ENCODE measurements around the gene RPS6KB2.

- no peak for TF ChIP-seq TAF1 (IDR thresholded peaks at IDR 0.05; ENCODE audit: low read depth)
- TF ChIP-seq, protein P1, sequence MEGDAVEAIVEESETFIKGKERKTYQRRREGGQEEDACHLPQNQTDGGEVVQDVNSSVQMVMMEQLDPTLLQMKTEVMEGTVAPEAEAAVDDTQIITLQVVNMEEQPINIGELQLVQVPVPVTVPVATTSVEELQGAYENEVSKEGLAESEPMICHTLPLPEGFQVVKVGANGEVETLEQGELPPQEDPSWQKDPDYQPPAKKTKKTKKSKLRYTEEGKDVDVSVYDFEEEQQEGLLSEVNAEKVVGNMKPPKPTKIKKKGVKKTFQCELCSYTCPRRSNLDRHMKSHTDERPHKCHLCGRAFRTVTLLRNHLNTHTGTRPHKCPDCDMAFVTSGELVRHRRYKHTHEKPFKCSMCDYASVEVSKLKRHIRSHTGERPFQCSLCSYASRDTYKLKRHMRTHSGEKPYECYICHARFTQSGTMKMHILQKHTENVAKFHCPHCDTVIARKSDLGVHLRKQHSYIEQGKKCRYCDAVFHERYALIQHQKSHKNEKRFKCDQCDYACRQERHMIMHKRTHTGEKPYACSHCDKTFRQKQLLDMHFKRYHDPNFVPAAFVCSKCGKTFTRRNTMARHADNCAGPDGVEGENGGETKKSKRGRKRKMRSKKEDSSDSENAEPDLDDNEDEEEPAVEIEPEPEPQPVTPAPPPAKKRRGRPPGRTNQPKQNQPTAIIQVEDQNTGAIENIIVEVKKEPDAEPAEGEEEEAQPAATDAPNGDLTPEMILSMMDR (IDR thresholded peaks at IDR 0.05; ENCODE audit: poor library complexity, severe bottlenecking) = no peak
Observed at GRCh38 chr11:67482275-67482826, 54.1 kb downstream of the RPS6KB2 start.
